ENCODE results near the gene SLC25A11. TPM values are rescaled to one million over a fixed set of nuclear protein-coding genes. Genes with fewer than 3 reads are reported as not detected.

Gene SLC25A11
- total RNA-seq, 1 experiment from 2014 or later, result 75.1 TPM

- TF ChIP-seq ZBTB33 (IDR thresholded peaks at IDR 0.05; ENCODE audit: extremely low read depth, insufficient replicate concordance, low read length) (peak; percentile 50), ELF1 (IDR thresholded peaks at IDR 0.05; ENCODE audit: borderline replicate concordance, low read depth) (no peak)
These were observed 5.5 kb upstream of the SLC25A11 start (continued) for GRCh38 chr17:4945176-4945943.

GRCh38 chr17:4944554-4945175 is 4.8 kb upstream of the SLC25A11 start:
- Histone ChIP-seq H3K4me3 (replicated peaks in 1 of 2; ENCODE audit: low read depth in 1 of 2, low read length in 2 of 2) (peak overlapping the region; percentile 96 to 97; a peak in 3 of 4 replicates), H2AFZ (ENCODE audit: low read depth, low read length, poor library complexity, severe bottlenecking) (no peak overlapping the region), H3K27ac (ENCODE audit: low read depth, low read length) (peak overlapping the region; percentile 65), H3K9me3 (ENCODE audit: control insufficient read depth in 1 of 2, insufficient read depth in 1 of 2, low read depth in 1 of 2, low read length in 2 of 2) (no peaks in the 10 kb centered on the region), H3K9ac (ENCODE audit: low read length) (peak overlapping the region; percentile 97), H3K4me2 (ENCODE audit: low read length) (peak overlapping the region; percentile 100), H3K36me3 (ENCODE audit: control insufficient read depth in 1 of 2, insufficient read depth in 2 of 2, low read length in 2 of 2) (peaks cover 9 to 25% of the 10 kb centered on the region in 2 experiments; a peak in 2 of 4 replicates), H4K20me1 (ENCODE audit: insufficient read depth) (peaks cover 12% of the 10 kb centered on the region; the same call in 1 of the 2 replicates), H3K79me2 (ENCODE audit: insufficient read depth, low read length) (peaks cover 82% of the 10 kb centered on the region), H3K9me2 (ENCODE audit: insufficient read depth) (no peaks in the 10 kb centered on the region), H3K4me1 (ENCODE audit: control insufficient read depth in 1 of 2, insufficient read depth in 2 of 2, low read length in 2 of 2) (peaks cover 28 to 57% of the 10 kb centered on the region in 2 experiments), H3K27me3 (ENCODE audit: insufficient read depth, low read length) (no peaks in the 10 kb centered on the region)
- no TSS peak for BruUV-seq (replicated peaks)
- ChIA-PET RAD21 (ENCODE audit: low non-redundant PET in 1 of 2, low total read pairs in 2 of 2, uncharacterized antibody in 2 of 2, unreplicated experiment in 2 of 2) (no interaction called here), CTCF (no interaction called here), POLR2A (interaction anchor here (0.5 to 4.7 kb wide), 3 partner anchors 20 to 261 kb away, joined by 3 to 45 read pairs (median 3); partner anchors contain the start of gene SPAG7)
- no peak for DNase-seq (ENCODE audit: low read depth, low spot score)
- ATAC-seq, result no peak
- TF ChIP-seq YY1 (IDR thresholded peaks at IDR 0.05; ENCODE audit: extremely low read depth, insufficient replicate concordance, low read depth, low read length) (no peak), SIN3A (IDR thresholded peaks at IDR 0.05; ENCODE audit: low read depth) (peak; percentile 21)
- intact Hi-C loops (cut with micrococcal nuclease), result loop anchor here (1.0 to 5.0 kb wide), 2 partner anchors 43 to 118 kb away; partner anchors contain the start of gene CAMTA2
